Endothelial cell of umbilical vein (primary cell): ENCODE data around the gene NUDT10. TPM values are rescaled to one million over a fixed set of nuclear protein-coding genes. Genes with fewer than 3 reads are reported as not detected.

ENCODE experiments used
- Bru-seq: library from RNA; stranded (reverse); fragments of 400-500 nt; gene quantifications from one replicate; lab custom pipeline; 2021; lab: Mats Ljungman, UMichigan
- BruChase-seq, 2 experiments: library from RNA; stranded (reverse); fragments of 400-500 nt; gene quantifications; one replicate each; lab custom pipeline; 2021; lab: Mats Ljungman, UMichigan
- BruUV-seq: library from RNA; stranded (reverse); fragments of 400-500 nt; replicated peaks from 2 replicates; lab custom pipeline; 2021; lab: Mats Ljungman, UMichigan
- CTCF ChIA-PET: fragments of 300-600, 350-600 bp; sonication (Branson Sonifier 250); formaldehyde crosslinking; loops from one replicate; lab custom pipeline; 2021; ENCODE audit warnings: antibody characterized with exemption, inconsistent platforms; lab: Charles Lee
- POLR2A ChIA-PET: fragments of 300-600, 350-600 bp; sonication (Branson Sonifier 250); formaldehyde crosslinking; loops from one replicate; lab custom pipeline; 2021; ENCODE audit warnings: antibody characterized with exemption, inconsistent platforms; lab: Charles Lee
- DNase-seq: peaks from one replicate; pipeline ENCODE4 v3.0.0-alpha.2; 2011; ENCODE audit warnings: low read depth, low spot score
- FAIRE-seq: peaks from 2 replicates; lab custom pipeline; 2011; peaks lifted over from hg19 to GRCh38; lab: Jason Lieb, UNC
- H2AFZ ChIP-seq: 2 replicates; pipeline ENCODE4 v1.6.0; 2012; ENCODE audit warnings: low read depth, low read length, control low read depth, inconsistent platforms
- H3K27ac ChIP-seq: 2 replicates; pipeline ENCODE4 v1.5.1; 2011; ENCODE audit warnings: low read depth, mild to moderate bottlenecking, control low read depth, low read length, moderate library complexity; ENCODE audit not compliant: insufficient read depth
- H3K27me3 ChIP-seq, 2 experiments: 2 replicates each; pipeline versions ENCODE4 v1.6.0 to v1.6.1; 2011; ENCODE audit warnings: low read length in 2 of 2, mixed read lengths in 1 of 2; ENCODE audit not compliant: control insufficient read depth in 2 of 2, insufficient read depth in 2 of 2
- H3K36me3 ChIP-seq, 2 experiments: 2 replicates in 1 of 2; 3 replicates in 1 of 2; pipeline ENCODE4 v1.5.1; 2011; ENCODE audit warnings: low read length in 2 of 2, mild to moderate bottlenecking in 1 of 2, moderate library complexity in 1 of 2; ENCODE audit not compliant: control insufficient read depth in 2 of 2, insufficient read depth in 2 of 2; ENCODE audit errors: extremely low read depth in 1 of 2
- H3K4me1 ChIP-seq: 3 replicates; pipeline ENCODE4 v1.5.1; 2011; ENCODE audit warnings: mild to moderate bottlenecking, low read length; ENCODE audit not compliant: control insufficient read depth, insufficient read depth; ENCODE audit errors: extremely low read depth
- H3K4me2 ChIP-seq: 2 replicates; pipeline ENCODE4 v1.6.1; 2011; ENCODE audit warnings: low read length, control low read depth, mixed read lengths; ENCODE audit not compliant: insufficient read depth
- H3K4me3 ChIP-seq, 3 experiments: fragments of 200-600 bp in 1 of 3; sonication (generic), shearing (Covaris generic) in 1 of 3; replicated peaks in 1 of 3; 2 replicates each; pipeline ENCODE4 v1.5.1; 2011 to 2016; ENCODE audit warnings: control low read depth in 3 of 3, low read length in 3 of 3, mild to moderate bottlenecking in 2 of 3, inconsistent platforms in 1 of 3, low read depth in 1 of 3, moderate library complexity in 1 of 3; ENCODE audit not compliant: insufficient read depth in 1 of 3
- H3K79me2 ChIP-seq: 2 replicates; pipeline ENCODE4 v1.6.0; 2012; ENCODE audit warnings: low read length, inconsistent platforms; ENCODE audit not compliant: control insufficient read depth, insufficient read depth
- H3K9ac ChIP-seq: replicated peaks from 2 replicates; pipeline ENCODE3; 2011; ENCODE audit warnings: low read length, control low read depth; ENCODE audit not compliant: insufficient read depth; ENCODE audit errors: extremely low read depth
- H3K9me1 ChIP-seq: replicated peaks from 3 replicates; pipeline ENCODE4 v1.6.0; 2011; ENCODE audit warnings: mild to moderate bottlenecking, low read length; ENCODE audit not compliant: control insufficient read depth, insufficient read depth; ENCODE audit errors: extremely low read depth
- H3K9me3 ChIP-seq: replicated peaks from 2 replicates; pipeline ENCODE4 v1.5.1; 2012; ENCODE audit warnings: low read length, inconsistent platforms; ENCODE audit not compliant: control insufficient read depth, insufficient read depth
- H4K20me1 ChIP-seq: replicated peaks from 2 replicates; pipeline ENCODE3; 2011; ENCODE audit warnings: mild to moderate bottlenecking, low read length; ENCODE audit not compliant: control insufficient read depth, insufficient read depth; ENCODE audit errors: extremely low read depth
- EZH2 ChIP-seq: IDR thresholded peaks from 2 replicates; pipeline ENCODE4 v1.6.1; 2012; ENCODE audit warnings: borderline replicate concordance, low read depth, mild to moderate bottlenecking, moderate library complexity, low read length, inconsistent platforms; ENCODE audit not compliant: severe bottlenecking
- FOS ChIP-seq: IDR thresholded peaks from 2 replicates; pipeline ENCODE4 v1.6.1; 2011; ENCODE audit warnings: mild to moderate bottlenecking, low read length, moderate library complexity, borderline replicate concordance; ENCODE audit not compliant: insufficient read depth
- GATA2 ChIP-seq: IDR thresholded peaks from 2 replicates; pipeline ENCODE4 v1.7.0; 2011; ENCODE audit warnings: low read depth, mild to moderate bottlenecking, moderate library complexity, mixed read lengths, low read length; ENCODE audit not compliant: insufficient read length, insufficient read depth
- JUN ChIP-seq: IDR thresholded peaks from 2 replicates; pipeline ENCODE4 v1.6.1; 2011; ENCODE audit warnings: borderline replicate concordance, low read depth; ENCODE audit not compliant: insufficient read length, insufficient read depth
- MYC ChIP-seq: IDR thresholded peaks from one replicate; pipeline ENCODE4 v1.6.1; 2011; ENCODE audit warnings: mild to moderate bottlenecking, low read depth, low read length
- POLR2A ChIP-seq: IDR thresholded peaks from 2 replicates; pipeline ENCODE4 v1.6.1; 2012; ENCODE audit warnings: low read depth, mild to moderate bottlenecking, control low read depth, low read length
- POLR2AphosphoS5 ChIP-seq: IDR thresholded peaks from 2 replicates; pipeline ENCODE4 v1.6.1; 2012; ENCODE audit warnings: low read depth, mild to moderate bottlenecking, control low read depth, low read length, moderate library complexity; ENCODE audit not compliant: insufficient read depth
- dilution Hi-C: fragments of 300-500 bp; cut with MboI; formaldehyde crosslinking; loops from one replicate; pipeline ENCODE4 v1.15.0; 2019; ENCODE audit warnings: low sequenced_read_pairs; ENCODE audit not compliant: extremely low pct_ligation_motif_present
- intact Hi-C: fragments of 100-400 bp; cut with micrococcal nuclease; formaldehyde crosslinking; loops from one replicate; pipeline ENCODE4 v1.10.0; 2022
- long read RNA-seq: library from polyadenylated mRNA; stranded (forward); transcript quantifications from one replicate; pipeline ENCODE4 v2.0.0, GENCODE V29; 2021
- polyA minus RNA-seq, 3 experiments: library from RNA; depleted of rRNA, polyadenylated mRNA; stranded (reverse); fragments of >200 nt; gene quantifications; 1 replicate in 1 of 3; 2 replicates in 2 of 3; pipeline ENCODE4 v1.2.3, GENCODE V29; 2011
- polyA plus RNA-seq, 4 experiments: library from polyadenylated mRNA; depleted of rRNA in 3 of 4; stranded (reverse) in 3 of 4; unstranded in 1 of 4; fragments of >200 nt; gene quantifications; 2 replicates each; pipeline versions ENCODE4 v1.2.1 to v1.2.3, GENCODE V29; 2011 to 2012; ENCODE audit warnings: missing spikeins in 1 of 4
- total RNA-seq: library from RNA; stranded (reverse); gene quantifications from 2 replicates; pipeline ENCODE4 v1.2.3, GENCODE V29; 2021
- TF ChIP-seq, protein P1 (sequence below): IDR thresholded peaks from 2 replicates; pipeline ENCODE4 v1.6.1; 2011; ENCODE audit not compliant: insufficient read depth, insufficient read length
- TF ChIP-seq, protein P2 (sequence below), 2 donors: IDR thresholded peaks; 1 replicate in 1 of 2; 2 replicates in 1 of 2; pipeline ENCODE4 v1.5.1; 2011; ENCODE audit warnings: low read length in 2 of 2, mild to moderate bottlenecking in 2 of 2, moderate library complexity in 2 of 2, control low read depth in 1 of 2, inconsistent platforms in 1 of 2, low read depth in 1 of 2; ENCODE audit not compliant: insufficient read depth in 1 of 2; ENCODE audit errors: extremely low read depth in 1 of 2

NUDT10 gene
- total RNA-seq, result not detected in 2 replicates
- 0.08 and 0.22 TPM in 2 replicates for polyA plus RNA-seq
- 0.15 and 0.18 TPM in 2 replicates for polyA plus RNA-seq (2011; cell fraction: cytosol; rRNA removed)
- polyA plus RNA-seq (2011; cell fraction: nucleus; rRNA removed), result 0.07 TPM in 1 of 2 replicates, not detected in the other
- 0.22 and 0.35 TPM in 2 replicates for polyA plus RNA-seq (2012)
- 0.13 and 0.19 TPM in 2 replicates for polyA minus RNA-seq
- not detected for polyA minus RNA-seq (2011; cell fraction: cytosol; rRNA and poly(A)+ RNA removed)
- not detected in 2 replicates for polyA minus RNA-seq (2011; cell fraction: nucleus; rRNA and poly(A)+ RNA removed)
- Bru-seq, nascent RNA, result percentile 19 among the genes with signal in this experiment
- percentile 23 among the genes with signal in this experiment for BruChase-seq, experiment 1, labeled RNA remaining after a 6-hour chase
- BruChase-seq, experiment 2, labeled RNA remaining after a 2-hour chase, result percentile 16 among the genes with signal in this experiment
- long read RNA-seq, result 0 reads

DNA sequence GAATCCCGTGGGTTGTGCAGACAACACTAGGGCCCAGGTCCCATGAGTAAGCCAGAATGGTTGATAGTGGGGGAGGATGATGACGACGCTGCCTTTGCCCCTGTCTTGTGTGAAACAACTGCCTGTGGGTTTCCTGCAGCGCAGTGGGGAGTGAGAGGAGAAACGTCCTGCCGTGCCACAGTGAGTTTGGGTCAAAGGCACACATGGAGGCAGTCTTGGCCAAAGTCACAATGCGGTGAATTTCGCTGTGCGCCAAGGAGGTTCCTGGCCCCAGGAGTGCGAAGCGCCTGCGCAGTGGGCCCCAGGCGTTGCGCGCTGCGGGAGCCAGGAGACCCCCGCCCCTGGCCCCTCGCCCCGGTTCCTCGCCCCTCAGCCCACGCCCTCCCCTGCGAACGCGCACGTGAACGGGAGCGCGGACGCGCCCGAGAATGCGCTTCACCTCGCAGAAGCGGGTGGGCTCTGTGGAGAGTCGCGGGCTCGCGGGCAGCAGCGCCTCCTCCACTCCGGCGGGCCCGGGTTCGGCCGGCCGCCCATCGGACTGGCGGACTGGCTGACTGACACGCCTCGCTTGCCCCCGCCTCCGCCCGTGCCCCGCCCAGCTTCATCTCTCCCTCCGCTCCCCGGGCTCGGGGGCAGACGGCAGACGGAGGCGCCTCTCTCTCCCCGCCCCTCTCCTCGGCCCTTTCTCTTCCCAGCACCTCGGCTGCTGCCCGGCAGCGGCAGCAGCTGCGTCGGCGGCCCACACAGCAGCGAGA, at the start of gene NUDT10:
NUDT10 (plus strand) TSS at position 635 of the 755 bp plus-strand sequence. CDS start 144 bp downstream, outside the sequence.
- Histone ChIP-seq H3K27ac (no peak within 1 kb of the TSS), H3K4me3 (peak within 1 kb of the TSS in 1 of 3 experiments; percentile 34), H3K9ac (no peak within 1 kb of the TSS), H3K4me2 (no peak within 1 kb of the TSS), H3K4me1 (no peaks in the 10 kb centered on the region), H3K79me2 (no peaks in the 10 kb centered on the region), H3K9me1 (no peaks in the 10 kb centered on the region), H2AFZ (peak within 1 kb of the TSS; percentile 48), H4K20me1 (no peaks in the 10 kb centered on the region), H3K27me3 (peaks cover 2 to 4% of the 10 kb centered on the region in 2 experiments), H3K36me3 (no peaks in the 10 kb centered on the region), H3K9me3 (no peaks in the 10 kb centered on the region)
- BruUV-seq, result no TSS peak
- ChIA-PET CTCF (no interaction called here), POLR2A (no interaction called here)
- peak; percentile 49 for FAIRE-seq
- DNase-seq, result peak; percentile 16
- TF ChIP-seq EZH2 (no peak), POLR2A (no peak), POLR2AphosphoS5 (no peak), JUN (no peak), MYC (no peak), FOS (no peak), GATA2 (no peak)
- TF ChIP-seq, protein P1, sequence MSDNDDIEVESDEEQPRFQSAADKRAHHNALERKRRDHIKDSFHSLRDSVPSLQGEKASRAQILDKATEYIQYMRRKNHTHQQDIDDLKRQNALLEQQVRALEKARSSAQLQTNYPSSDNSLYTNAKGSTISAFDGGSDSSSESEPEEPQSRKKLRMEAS, result no peak
- TF ChIP-seq, protein P2, sequence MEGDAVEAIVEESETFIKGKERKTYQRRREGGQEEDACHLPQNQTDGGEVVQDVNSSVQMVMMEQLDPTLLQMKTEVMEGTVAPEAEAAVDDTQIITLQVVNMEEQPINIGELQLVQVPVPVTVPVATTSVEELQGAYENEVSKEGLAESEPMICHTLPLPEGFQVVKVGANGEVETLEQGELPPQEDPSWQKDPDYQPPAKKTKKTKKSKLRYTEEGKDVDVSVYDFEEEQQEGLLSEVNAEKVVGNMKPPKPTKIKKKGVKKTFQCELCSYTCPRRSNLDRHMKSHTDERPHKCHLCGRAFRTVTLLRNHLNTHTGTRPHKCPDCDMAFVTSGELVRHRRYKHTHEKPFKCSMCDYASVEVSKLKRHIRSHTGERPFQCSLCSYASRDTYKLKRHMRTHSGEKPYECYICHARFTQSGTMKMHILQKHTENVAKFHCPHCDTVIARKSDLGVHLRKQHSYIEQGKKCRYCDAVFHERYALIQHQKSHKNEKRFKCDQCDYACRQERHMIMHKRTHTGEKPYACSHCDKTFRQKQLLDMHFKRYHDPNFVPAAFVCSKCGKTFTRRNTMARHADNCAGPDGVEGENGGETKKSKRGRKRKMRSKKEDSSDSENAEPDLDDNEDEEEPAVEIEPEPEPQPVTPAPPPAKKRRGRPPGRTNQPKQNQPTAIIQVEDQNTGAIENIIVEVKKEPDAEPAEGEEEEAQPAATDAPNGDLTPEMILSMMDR (IDR thresholded peaks at IDR 0.05; ENCODE audit: extremely low read depth in 1 of 2, insufficient read depth in 1 of 2, low read depth in 1 of 2, low read length in 2 of 2), result no peak
- dilution Hi-C loops, result no loop called here
- intact Hi-C loops, result no loop called here
